GM13976 (cell line): ENCODE results near the gene ADGRA1.

ENCODE experiments used
- DNase-seq: peaks from one replicate; pipeline ENCODE4 v3.0.0; 2012; ENCODE audit warnings: low spot score
- CTCF ChIP-seq: IDR thresholded peaks from 2 replicates; pipeline ENCODE4 v1.5.1; 2012; ENCODE audit warnings: borderline replicate concordance, mild to moderate bottlenecking; ENCODE audit not compliant: insufficient read depth; ENCODE audit errors: extremely low read depth, missing control alignments, control extremely low read depth
- in situ Hi-C: fragments of 300-500 bp; cut with MboI; formaldehyde crosslinking; loops from one replicate; pipeline ENCODE4 v1.12.0; 2022; ENCODE audit warnings: low sequenced_read_pairs, mixed read lengths, inconsistent platforms; ENCODE audit not compliant: unreplicated experiment

The ADGRA1 gene

GRCh38 chr10:133129859-133130495, 42.3 kb downstream of the ADGRA1 start:
- in situ Hi-C loops = no loop called here

GRCh38 chr10:133130602-133131001, 42.9 kb downstream of the ADGRA1 start:
- no peak for TF ChIP-seq CTCF
- in situ Hi-C loops = no loop called here
- no peak for DNase-seq

More at GRCh38 chr10:133129859-133130495, 42.3 kb downstream of the ADGRA1 start:
- TF ChIP-seq CTCF = no peak
- DNase-seq = no peak

GRCh38 chr10:133131053-133131452, 43.3 kb downstream of the ADGRA1 start:
- DNase-seq = no peak
- no peak for TF ChIP-seq CTCF
- in situ Hi-C loops = no loop called here

- no peak for TF ChIP-seq CTCF
- in situ Hi-C loops = no loop called here
- DNase-seq = no peak
Observed at GRCh38 chr10:133131734-133132472, 44.2 kb downstream of the ADGRA1 start.

GRCh38 chr10:133132473-133133291, 45.0 kb downstream of the ADGRA1 start:
- no peak for TF ChIP-seq CTCF
- in situ Hi-C loops = no loop called here
- DNase-seq = no peak

GRCh38 chr10:133133471-133134231, 45.9 kb downstream of the ADGRA1 start:
- in situ Hi-C loops = no loop called here
- TF ChIP-seq CTCF = no peak
- DNase-seq = no peak
